HG03097 (cell line): ENCODE measurements around the gene PMPCB.
"Not testable (repeated sequence)": the region's sequence is repeated elsewhere in the genome, so short reads cannot be mapped to it uniquely, and the experiment has no call there.

Source experiments
- ATAC-seq: cut with Tn5 transposase; IDR thresholded peaks from one replicate; pipeline ENCODE4 v1.9.1; 2021; ENCODE audit not compliant: unreplicated experiment, low FRiP score

Gene PMPCB

GRCh38 chr7:103296901-103297836, at the start of gene PMPCB:
TSS of gene PMPCB (plus strand) at chr7:103297435. CDS start at chr7:103297460, 25 bp downstream.
- ATAC-seq: peak; percentile 91

GRCh38 chr7:103253699-103254506, 43.3 kb upstream of the PMPCB start:
- not testable (repeated sequence) for ATAC-seq

GRCh38 chr7:103264054-103264453, 33.2 kb upstream of the PMPCB start:
- ATAC-seq: not testable (repeated sequence)

- not testable (repeated sequence) for ATAC-seq
These were observed 31.0 kb upstream of the PMPCB start for GRCh38 chr7:103266229-103266628.

GRCh38 chr7:103273374-103273773, 23.9 kb upstream of the PMPCB start:
- not testable (repeated sequence) for ATAC-seq

GRCh38 chr7:103274867-103275266, 22.4 kb upstream of the PMPCB start:
- ATAC-seq: not testable (repeated sequence)

- ATAC-seq: not testable (repeated sequence)
These were observed 19.0 kb upstream of the PMPCB start for GRCh38 chr7:103278195-103278594.

GRCh38 chr7:103279636-103279962, 17.6 kb upstream of the PMPCB start:
- ATAC-seq: peak; percentile 43

GRCh38 chr7:103279963-103280802, 17.1 kb upstream of the PMPCB start:
- ATAC-seq: peak; percentile 92

GRCh38 chr7:103280803-103281155, 16.5 kb upstream of the PMPCB start:
- not testable (repeated sequence) for ATAC-seq

GRCh38 chr7:103282802-103283427, 14.3 kb upstream of the PMPCB start:
- not testable (repeated sequence) for ATAC-seq

GRCh38 chr7:103292122-103292521, 5.1 kb upstream of the PMPCB start:
- no peak for ATAC-seq

- ATAC-seq: no peak
These were observed 3.7 kb upstream of the PMPCB start for GRCh38 chr7:103293526-103293925.

GRCh38 chr7:103297837-103298179, 573 bp downstream of the PMPCB start:
- ATAC-seq: no peak

GRCh38 chr7:103299660-103300059, 2.4 kb downstream of the PMPCB start:
- ATAC-seq: no peak

- no peak for ATAC-seq
These were observed 4.2 kb downstream of the PMPCB start for GRCh38 chr7:103301441-103301840.

GRCh38 chr7:103307503-103308231, 10.4 kb downstream of the PMPCB start:
- no peak for ATAC-seq

GRCh38 chr7:103314852-103315251, 17.6 kb downstream of the PMPCB start:
- ATAC-seq: no peak

- ATAC-seq: no peak
These were observed 19.2 kb downstream of the PMPCB start for GRCh38 chr7:103316380-103316941.
